ENCODE data around the gene PEG3.

GRCh38 chr19:56834564-56835375 is 5.8 kb downstream of the PEG3 start:
- no peak for TF ChIP-seq EZH2 (IDR thresholded peaks at IDR 0.05; ENCODE audit: borderline replicate concordance, low read depth, low read length, poor library complexity, severe bottlenecking)
- TF ChIP-seq, protein P1, sequence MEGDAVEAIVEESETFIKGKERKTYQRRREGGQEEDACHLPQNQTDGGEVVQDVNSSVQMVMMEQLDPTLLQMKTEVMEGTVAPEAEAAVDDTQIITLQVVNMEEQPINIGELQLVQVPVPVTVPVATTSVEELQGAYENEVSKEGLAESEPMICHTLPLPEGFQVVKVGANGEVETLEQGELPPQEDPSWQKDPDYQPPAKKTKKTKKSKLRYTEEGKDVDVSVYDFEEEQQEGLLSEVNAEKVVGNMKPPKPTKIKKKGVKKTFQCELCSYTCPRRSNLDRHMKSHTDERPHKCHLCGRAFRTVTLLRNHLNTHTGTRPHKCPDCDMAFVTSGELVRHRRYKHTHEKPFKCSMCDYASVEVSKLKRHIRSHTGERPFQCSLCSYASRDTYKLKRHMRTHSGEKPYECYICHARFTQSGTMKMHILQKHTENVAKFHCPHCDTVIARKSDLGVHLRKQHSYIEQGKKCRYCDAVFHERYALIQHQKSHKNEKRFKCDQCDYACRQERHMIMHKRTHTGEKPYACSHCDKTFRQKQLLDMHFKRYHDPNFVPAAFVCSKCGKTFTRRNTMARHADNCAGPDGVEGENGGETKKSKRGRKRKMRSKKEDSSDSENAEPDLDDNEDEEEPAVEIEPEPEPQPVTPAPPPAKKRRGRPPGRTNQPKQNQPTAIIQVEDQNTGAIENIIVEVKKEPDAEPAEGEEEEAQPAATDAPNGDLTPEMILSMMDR (conservative IDR thresholded peaks at IDR 0.05; ENCODE audit: low read depth, low read length) = no peak

All from A673 (cell line).